GM12801 (cell line): ENCODE results near the gene CCR7.

Experiments
- TF ChIP-seq, protein P1 (sequence below): IDR thresholded peaks from one replicate; pipeline ENCODE4 v1.5.1; 2011; ENCODE audit warnings: control low read depth; ENCODE audit not compliant: insufficient read length; ENCODE audit errors: extremely low read depth

The CCR7 gene

GRCh38 chr17:40547785-40548478 lies 17.3 kb downstream of the CCR7 start:
- TF ChIP-seq, protein P1, sequence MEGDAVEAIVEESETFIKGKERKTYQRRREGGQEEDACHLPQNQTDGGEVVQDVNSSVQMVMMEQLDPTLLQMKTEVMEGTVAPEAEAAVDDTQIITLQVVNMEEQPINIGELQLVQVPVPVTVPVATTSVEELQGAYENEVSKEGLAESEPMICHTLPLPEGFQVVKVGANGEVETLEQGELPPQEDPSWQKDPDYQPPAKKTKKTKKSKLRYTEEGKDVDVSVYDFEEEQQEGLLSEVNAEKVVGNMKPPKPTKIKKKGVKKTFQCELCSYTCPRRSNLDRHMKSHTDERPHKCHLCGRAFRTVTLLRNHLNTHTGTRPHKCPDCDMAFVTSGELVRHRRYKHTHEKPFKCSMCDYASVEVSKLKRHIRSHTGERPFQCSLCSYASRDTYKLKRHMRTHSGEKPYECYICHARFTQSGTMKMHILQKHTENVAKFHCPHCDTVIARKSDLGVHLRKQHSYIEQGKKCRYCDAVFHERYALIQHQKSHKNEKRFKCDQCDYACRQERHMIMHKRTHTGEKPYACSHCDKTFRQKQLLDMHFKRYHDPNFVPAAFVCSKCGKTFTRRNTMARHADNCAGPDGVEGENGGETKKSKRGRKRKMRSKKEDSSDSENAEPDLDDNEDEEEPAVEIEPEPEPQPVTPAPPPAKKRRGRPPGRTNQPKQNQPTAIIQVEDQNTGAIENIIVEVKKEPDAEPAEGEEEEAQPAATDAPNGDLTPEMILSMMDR = no peak

DNA sequence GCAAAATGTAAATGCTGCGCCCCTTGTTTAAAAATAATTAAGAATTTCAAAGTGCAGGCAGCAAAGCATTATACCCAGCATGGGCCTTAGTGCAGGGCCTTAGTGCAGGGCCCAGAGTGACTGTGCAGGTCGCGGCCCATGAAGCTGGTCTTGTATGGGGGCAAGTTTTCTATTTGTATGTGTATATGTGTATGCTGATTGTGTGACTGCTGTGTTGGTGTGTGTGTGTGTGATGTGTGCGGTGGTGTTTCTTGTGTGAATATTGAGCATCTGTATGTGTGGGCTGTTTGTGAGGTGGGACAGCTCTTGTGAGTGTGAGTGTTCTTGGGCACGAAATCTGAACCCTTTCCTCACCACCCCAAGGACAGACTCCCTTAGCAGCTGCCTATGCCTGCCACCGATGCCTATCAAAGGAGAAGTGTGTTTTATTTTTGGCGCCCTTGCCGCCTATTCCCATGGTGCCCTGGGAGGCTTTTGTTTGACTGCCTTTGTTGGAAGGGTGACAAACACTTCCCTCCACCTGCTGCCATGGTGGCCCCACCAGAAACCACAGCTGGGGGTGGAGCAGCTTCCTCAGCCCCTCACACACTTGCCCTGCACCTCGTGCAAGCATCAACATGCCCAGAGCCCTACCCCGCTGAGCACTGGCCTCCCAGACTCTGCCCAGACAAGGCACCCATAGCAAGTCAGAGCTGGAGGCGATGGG lies 18.0 kb downstream of the CCR7 start:
- TF ChIP-seq, protein P1 = no peak

DNA sequence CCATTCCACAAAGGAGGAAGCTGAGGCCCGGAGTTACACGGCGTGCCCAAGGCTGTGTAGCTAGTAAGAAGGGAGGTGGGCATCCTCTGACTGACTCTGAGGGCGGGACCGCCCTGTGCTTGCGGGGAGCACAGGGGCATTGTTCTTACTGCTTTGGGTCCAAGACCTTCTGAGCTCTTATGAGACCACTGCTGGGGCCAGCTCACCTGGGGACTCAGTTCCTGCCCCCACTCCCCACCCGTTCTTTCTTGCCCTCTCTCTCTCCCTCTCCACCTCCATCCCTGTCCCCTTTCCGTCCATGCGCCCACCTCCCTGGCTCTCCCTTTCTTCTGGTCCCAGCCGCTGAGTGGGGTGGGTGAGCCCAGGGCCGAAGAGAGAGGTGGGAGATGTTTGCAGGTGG lies 19.6 kb downstream of the CCR7 start:
- TF ChIP-seq, protein P1 = no peak

- TF ChIP-seq, protein P1 = no peak
Observed at GRCh38 chr17:40542558-40543411, 22.5 kb downstream of the CCR7 start.

DNA sequence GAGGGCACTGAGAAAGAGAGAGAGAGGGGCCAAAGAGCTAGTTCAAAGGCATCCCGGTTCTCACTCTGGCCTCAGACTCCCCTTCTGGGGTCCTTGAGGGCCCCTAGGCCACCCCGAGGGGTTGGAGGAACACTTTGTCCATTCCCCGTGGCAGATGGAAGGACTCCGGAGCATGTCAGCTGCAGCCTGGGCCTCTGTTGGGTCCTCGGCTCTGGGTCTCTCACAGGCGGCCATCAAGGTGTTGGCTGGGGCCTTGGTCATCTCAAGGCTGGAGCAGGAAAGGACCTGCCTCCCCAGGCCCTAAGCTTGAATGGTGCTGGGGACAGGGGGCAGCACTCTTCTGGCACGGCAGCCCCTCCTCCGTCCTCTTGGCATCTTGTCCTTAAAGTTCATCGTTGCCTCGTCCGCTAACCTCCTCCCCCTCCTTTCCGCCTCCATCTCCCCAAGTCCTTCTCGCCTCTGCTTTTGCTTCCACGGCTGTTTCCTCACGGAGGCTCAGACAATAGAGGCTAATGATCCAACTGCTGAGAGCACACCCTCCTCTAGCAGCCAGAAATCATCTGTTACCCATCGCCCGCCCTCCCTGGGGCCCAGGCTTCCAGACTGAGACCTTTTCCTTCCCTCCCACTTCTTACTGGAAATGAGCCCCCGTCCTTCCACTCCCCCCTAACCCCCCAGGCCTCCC lies 23.3 kb downstream of the CCR7 start:
- TF ChIP-seq, protein P1 = no peak

- TF ChIP-seq, protein P1 = no peak
Observed at GRCh38 chr17:40541060-40541872, 24.0 kb downstream of the CCR7 start.
